CD14-positive monocyte (primary cell): Measurements from ENCODE around the gene ADH1C. TPM values are rescaled to one million over a fixed set of nuclear protein-coding genes. Genes with fewer than 3 reads are reported as not detected.

Experiments
- DNase-seq, 3 donors: peaks; one replicate each; pipeline ENCODE4 v3.0.0-alpha.2; 2011 to 2022
- H2AFZ ChIP-seq: 2 replicates; pipeline ENCODE4 v1.6.0; 2012; ENCODE audit warnings: mild to moderate bottlenecking, low read depth, low read length, inconsistent platforms; ENCODE audit not compliant: insufficient read depth, poor library complexity, severe bottlenecking
- H3K27ac ChIP-seq, 2 donors: 1 replicate in 1 of 2; 2 replicates in 1 of 2; pipeline ENCODE4 v1.5.1; 2012 to 2013; ENCODE audit warnings: low read length in 2 of 2, control low read depth in 1 of 2, inconsistent platforms in 1 of 2, low read depth in 1 of 2, mild to moderate bottlenecking in 1 of 2
- H3K27me3 ChIP-seq, 2 donors: one replicate each; pipeline versions ENCODE4 v1.6.0 to v1.6.1; 2011 to 2013; ENCODE audit warnings: low read length in 2 of 2; ENCODE audit not compliant: control insufficient read depth in 2 of 2, insufficient read depth in 2 of 2
- H3K36me3 ChIP-seq, 2 donors: replicated peaks in 1 of 2; 1 replicate in 1 of 2; 2 replicates in 1 of 2; pipeline versions ENCODE4 v1.5.1 to v1.6.1; 2012 to 2013; ENCODE audit warnings: low read length in 2 of 2, control low read depth in 1 of 2, inconsistent platforms in 1 of 2, mild to moderate bottlenecking in 1 of 2; ENCODE audit not compliant: insufficient read depth in 2 of 2, control insufficient read depth in 1 of 2
- H3K4me1 ChIP-seq, 2 donors: 1 replicate in 1 of 2; 2 replicates in 1 of 2; pipeline versions ENCODE4 v1.5.1 to v1.6.1; 2012 to 2013; ENCODE audit warnings: low read length in 2 of 2, control low read depth in 1 of 2, inconsistent platforms in 1 of 2, mild to moderate bottlenecking in 1 of 2, moderate library complexity in 1 of 2; ENCODE audit not compliant: insufficient read depth in 2 of 2, control insufficient read depth in 1 of 2
- H3K4me2 ChIP-seq: replicated peaks from 2 replicates; pipeline ENCODE3; 2012; ENCODE audit warnings: low read length, moderate library complexity, mild to moderate bottlenecking; ENCODE audit not compliant: poor library complexity, severe bottlenecking; ENCODE audit errors: extremely low read depth
- H3K4me3 ChIP-seq, 3 experiments: fragments of 200-600 bp in 1 of 3; sonication (generic) in 1 of 3; replicated peaks in 1 of 3; 1 replicate in 2 of 3; 2 replicates in 1 of 3; pipeline ENCODE4 v1.5.1; 2011 to 2013; ENCODE audit warnings: low read length in 3 of 3, mild to moderate bottlenecking in 3 of 3, control low read depth in 2 of 3, low read depth in 2 of 3, inconsistent platforms in 1 of 3, moderate library complexity in 1 of 3
- H3K79me2 ChIP-seq: 2 replicates; pipeline ENCODE4 v1.6.0; 2012; ENCODE audit warnings: mild to moderate bottlenecking, control low read depth, inconsistent platforms, low read length, moderate library complexity; ENCODE audit not compliant: insufficient read depth
- H3K9ac ChIP-seq: 2 replicates; pipeline ENCODE4 v1.6.0; 2017; ENCODE audit warnings: low read length, mild to moderate bottlenecking; ENCODE audit not compliant: insufficient read depth, poor library complexity, severe bottlenecking
- H3K9me3 ChIP-seq, 2 donors: replicated peaks in 1 of 2; 1 replicate in 1 of 2; 2 replicates in 1 of 2; pipeline versions ENCODE4 v1.5.1 to v1.6.1; 2012 to 2013; ENCODE audit warnings: low read length in 2 of 2, control low read depth in 1 of 2; ENCODE audit not compliant: control insufficient read depth in 1 of 2, insufficient read depth in 1 of 2
- H4K20me1 ChIP-seq: 2 replicates; pipeline ENCODE4 v1.6.0; 2012; ENCODE audit warnings: mild to moderate bottlenecking, low read length, control low read depth, moderate library complexity; ENCODE audit not compliant: insufficient read depth
- H3K27ac Mint-ChIP-seq, 7 donors: one replicate each; pipeline ENCODE4 v1.8.0; 2020; ENCODE audit warnings: mild to moderate bottlenecking in 7 of 7, mixed read lengths in 7 of 7, moderate library complexity in 6 of 7, inconsistent platforms in 2 of 7
- H3K27me3 Mint-ChIP-seq, 3 donors: one replicate each; pipeline ENCODE4 v1.8.0; 2021 to 2022; ENCODE audit warnings: low read depth in 3 of 3, mild to moderate bottlenecking in 3 of 3, mixed read lengths in 3 of 3, moderate library complexity in 3 of 3, inconsistent platforms in 1 of 3
- H3K36me3 Mint-ChIP-seq, 2 donors: one replicate each; pipeline ENCODE4 v1.8.0; 2020; ENCODE audit warnings: mixed read lengths in 2 of 2, inconsistent platforms in 1 of 2, mild to moderate bottlenecking in 1 of 2
- H3K4me1 Mint-ChIP-seq: one replicate; pipeline ENCODE4 v1.8.0; 2020; ENCODE audit warnings: mild to moderate bottlenecking, mixed read lengths
- H3K4me3 Mint-ChIP-seq, 2 donors: one replicate each; pipeline ENCODE4 v1.8.0; 2020; ENCODE audit warnings: mild to moderate bottlenecking in 2 of 2, mixed read lengths in 2 of 2, moderate library complexity in 1 of 2
- H3K9me3 Mint-ChIP-seq, 7 donors: one replicate each; pipeline ENCODE4 v1.8.0; 2020 to 2022; ENCODE audit warnings: mixed read lengths in 7 of 7, mild to moderate bottlenecking in 6 of 7, moderate library complexity in 6 of 7, inconsistent platforms in 2 of 7
- CTCF ChIP-seq: fragments of 200-600 bp; IDR thresholded peaks from one replicate; pipeline ENCODE4 v1.8.0; 2022; ENCODE audit warnings: antibody characterized with exemption, mild to moderate bottlenecking
- WGBS: methylation state at CpG from one replicate; pipeline ENCODE4 v1.1.5; 2013; ENCODE audit warnings: missing lambda C conversion rate; ENCODE audit not compliant: insufficient coverage; 5-methylcytosine and 5-hydroxymethylcytosine counted together
- intact Hi-C, 2 donors: fragments of 100-400 bp; cut with micrococcal nuclease; formaldehyde crosslinking; loops; one replicate each; pipeline versions ENCODE4 v1.15.0 to v1.15.1; 2023
- polyA plus RNA-seq, 3 donors: library from polyadenylated mRNA; depleted of rRNA in 1 of 3; unstranded in 2 of 3; stranded (reverse) in 1 of 3; fragments of 300-500 nt in 2 of 3; fragments of >200 nt in 1 of 3; fragmentation: Illumina TruSeq in 2 of 3; gene quantifications; 1 replicate in 2 of 3; 2 replicates in 1 of 3; pipeline ENCODE4 v1.2.3, GENCODE V29; 2012 to 2021

ADH1C gene
- polyA plus RNA-seq, 3 donors, result not detected

- Histone ChIP-seq H3K79me2 (no peaks in the 10 kb centered on the region), H3K4me3 (no peak overlapping the region)
Observed at GRCh38 chr4:99359480-99360204, 7.1 kb upstream of the ADH1C start.

GRCh38 chr4:99357948-99358347 is 5.4 kb upstream of the ADH1C start:
- H3K9ac ChIP-seq, result no peak overlapping the region
- TF ChIP-seq CTCF, result no peak
- no peaks in the 10 kb centered on the region for H3K36me3 ChIP-seq
- no peak overlapping the region for H2AFZ ChIP-seq
- intact Hi-C loops, result no loop called here
- H3K9me3 ChIP-seq, result peaks cover 6 to 17% of the 10 kb centered on the region in 2 donors
- WGBS, result no CpG with 5 or more reads among the region's 2 CpGs
- H3K4me3 ChIP-seq, result no peak overlapping the region
- no peak for DNase-seq
- Mint-ChIP-seq H3K27ac (no peak overlapping the region), H3K36me3 (no peaks in the 10 kb centered on the region), H3K4me1 (no peaks in the 10 kb centered on the region), H3K4me3 (no peak overlapping the region), H3K27me3 (peaks cover 0 to 3% (median 0%) of the 10 kb centered on the region in 3 donors), H3K9me3 (peaks cover 13 to 29% (median 20%) of the 10 kb centered on the region in 7 donors)
- no peak overlapping the region for H3K4me2 ChIP-seq
- H3K27ac ChIP-seq, result no peak overlapping the region
- no peaks in the 10 kb centered on the region for H3K4me1 ChIP-seq
- no peaks in the 10 kb centered on the region for H3K79me2 ChIP-seq
- H3K27me3 ChIP-seq, result no peaks in the 10 kb centered on the region
- no peaks in the 10 kb centered on the region for H4K20me1 ChIP-seq

More at GRCh38 chr4:99359480-99360204, 7.1 kb upstream of the ADH1C start:
- H4K20me1 ChIP-seq, result no peaks in the 10 kb centered on the region
- peaks cover 6 to 13% of the 10 kb centered on the region in 2 donors for H3K9me3 ChIP-seq
- Mint-ChIP-seq H3K4me3 (no peak overlapping the region), H3K27me3 (peaks cover 0 to 3% (median 0%) of the 10 kb centered on the region in 3 donors), H3K27ac (no peak overlapping the region), H3K36me3 (no peaks in the 10 kb centered on the region), H3K9me3 (peaks cover 10 to 20% (median 16%) of the 10 kb centered on the region in 7 donors), H3K4me1 (no peaks in the 10 kb centered on the region)
- no peaks in the 10 kb centered on the region for H3K27me3 ChIP-seq
- H3K4me2 ChIP-seq, result no peak overlapping the region
- H2AFZ ChIP-seq, result no peak overlapping the region
- H3K9ac ChIP-seq, result no peak overlapping the region
- H3K4me1 ChIP-seq, result no peaks in the 10 kb centered on the region
- no peaks in the 10 kb centered on the region for H3K36me3 ChIP-seq
- no peak for DNase-seq
- intact Hi-C loops, result no loop called here
- TF ChIP-seq CTCF, result no peak
- H3K27ac ChIP-seq, result no peak overlapping the region
- 85% methylated on average over 27 of the region's 27 CpGs for WGBS
